Prostate gland (tissue), 2 donors: Measurements from ENCODE around the gene GCSAML. TPM values are rescaled to one million over a fixed set of nuclear protein-coding genes. Genes with fewer than 3 reads are reported as not detected.

Experiments
- DNase-seq: peaks from one replicate; pipeline ENCODE4 v3.0.0-alpha.2; 2019; ENCODE audit warnings: low spot score
- H3K27ac ChIP-seq, 2 donors: fragments of 200-600 bp; sonication (generic); 2 replicates each; pipeline ENCODE4 v1.5.1; 2017 to 2019
- H3K27me3 ChIP-seq: fragments of 200-600 bp; sonication (generic); replicated peaks from 2 replicates; pipeline ENCODE4 v1.5.1; 2019; ENCODE audit not compliant: insufficient read depth
- H3K36me3 ChIP-seq, 2 donors: fragments of 200-600 bp; sonication (generic); 1 replicate in 1 of 2; 2 replicates in 1 of 2; pipeline versions ENCODE4 v1.5.1 to v1.8.1; 2017 to 2019
- H3K4me1 ChIP-seq: fragments of 200-600 bp; sonication (generic); replicated peaks from 2 replicates; pipeline ENCODE4 v1.5.1; 2019
- H3K4me3 ChIP-seq, 2 donors: fragments of 200-600 bp; sonication (generic); 2 replicates each; pipeline ENCODE4 v1.5.1; 2017 to 2019
- H3K9me3 ChIP-seq: fragments of 200-600 bp; sonication (generic); 2 replicates; pipeline ENCODE4 v1.5.1; 2017
- POLR2A ChIP-seq: fragments of 450-650 bp; IDR thresholded peaks from one replicate; pipeline ENCODE4 v1.6.1; 2016; ENCODE audit warnings: antibody characterized with exemption, mild to moderate bottlenecking
- POLR2AphosphoS5 ChIP-seq: sonication (generic); formaldehyde crosslinking; IDR thresholded peaks from one replicate; pipeline ENCODE4 v1.6.1; 2017; ENCODE audit warnings: antibody characterized with exemption
- WGBS: methylation state at CpG from one replicate; pipeline ENCODE4 v1.1.5; 2018; 5-methylcytosine and 5-hydroxymethylcytosine counted together
- intact Hi-C: fragments of 100-400 bp; cut with DNase I; formaldehyde crosslinking; loops from one replicate; pipeline ENCODE4 v1.14.2; 2022
- small RNA-seq, 2 donors: library from RNA; depleted of rRNA; stranded (forward); fragments of <200 nt; gene quantifications; one replicate each; pipeline ENCODE3, GENCODE V24; 2016
- total RNA-seq, 2 donors: library from RNA; depleted of rRNA; stranded (reverse); fragments of >200 nt; gene quantifications; one replicate each; pipeline ENCODE4 v1.1.0, GENCODE V29; 2016
- TF ChIP-seq, protein P1 (sequence below), 4 experiments: fragments of 200-600 bp in 2 of 4; fragments of 450-650 bp in 2 of 4; sonication (generic) in 2 of 4; IDR thresholded peaks; 1 replicate in 3 of 4; 2 replicates in 1 of 4; pipeline ENCODE4 v1.5.1; 2016 to 2019; ENCODE audit warnings: antibody characterized with exemption in 4 of 4, mild to moderate bottlenecking in 2 of 4, moderate library complexity in 2 of 4

The GCSAML gene
- total RNA-seq, 2 donors from 2014 or later: 1.2 to 1.5 TPM

DNA sequence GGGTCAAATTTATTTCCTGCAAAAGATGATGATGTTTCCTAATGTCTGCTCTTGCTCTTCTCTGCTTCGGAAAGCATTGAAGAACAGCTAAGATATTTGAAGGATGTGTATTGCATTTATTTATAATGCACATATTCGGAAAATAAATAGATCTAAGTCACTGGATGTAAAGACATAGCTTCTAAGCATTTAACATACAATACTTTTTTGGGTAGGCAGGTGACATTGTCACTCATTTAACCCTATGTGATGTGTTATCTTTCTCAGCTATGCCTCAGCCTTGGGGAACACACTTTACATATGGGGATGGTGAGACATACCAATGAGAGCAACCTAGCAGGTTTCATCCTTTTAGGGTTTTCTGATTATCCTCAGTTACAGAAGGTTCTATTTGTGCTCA lies 39.1 kb downstream of the GCSAML start, which contains the start of gene OR2G2:
TSS of gene OR2G2 (plus strand) at position 301 of the 400 bp plus-strand sequence. CDS start at position 301, 0 bp downstream.
- no peak for DNase-seq
- intact Hi-C loops: no loop called here
- Histone ChIP-seq H3K9me3 (no peaks in the 10 kb centered on the region), H3K27me3 (no peaks in the 10 kb centered on the region), H3K27ac (no peak within 1 kb of the TSS), H3K4me1 (no peaks in the 10 kb centered on the region), H3K36me3 (no peaks in the 10 kb centered on the region), H3K4me3 (no peak within 1 kb of the TSS)
- WGBS: 96% methylated on average over 2 of the region's 2 CpGs
- TF ChIP-seq, protein P1, sequence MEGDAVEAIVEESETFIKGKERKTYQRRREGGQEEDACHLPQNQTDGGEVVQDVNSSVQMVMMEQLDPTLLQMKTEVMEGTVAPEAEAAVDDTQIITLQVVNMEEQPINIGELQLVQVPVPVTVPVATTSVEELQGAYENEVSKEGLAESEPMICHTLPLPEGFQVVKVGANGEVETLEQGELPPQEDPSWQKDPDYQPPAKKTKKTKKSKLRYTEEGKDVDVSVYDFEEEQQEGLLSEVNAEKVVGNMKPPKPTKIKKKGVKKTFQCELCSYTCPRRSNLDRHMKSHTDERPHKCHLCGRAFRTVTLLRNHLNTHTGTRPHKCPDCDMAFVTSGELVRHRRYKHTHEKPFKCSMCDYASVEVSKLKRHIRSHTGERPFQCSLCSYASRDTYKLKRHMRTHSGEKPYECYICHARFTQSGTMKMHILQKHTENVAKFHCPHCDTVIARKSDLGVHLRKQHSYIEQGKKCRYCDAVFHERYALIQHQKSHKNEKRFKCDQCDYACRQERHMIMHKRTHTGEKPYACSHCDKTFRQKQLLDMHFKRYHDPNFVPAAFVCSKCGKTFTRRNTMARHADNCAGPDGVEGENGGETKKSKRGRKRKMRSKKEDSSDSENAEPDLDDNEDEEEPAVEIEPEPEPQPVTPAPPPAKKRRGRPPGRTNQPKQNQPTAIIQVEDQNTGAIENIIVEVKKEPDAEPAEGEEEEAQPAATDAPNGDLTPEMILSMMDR (IDR thresholded peaks at IDR 0.05): no peak
- TF ChIP-seq POLR2A (no peak), POLR2AphosphoS5 (no peak)

GRCh38 chr1:247605286-247605685 lies 56.4 kb downstream of the GCSAML start, which contains the start of gene OR2G3:
OR2G3 (plus strand) TSS chr1:247605586; CDS start chr1:247605586, 0 bp downstream.
- no peak for TF ChIP-seq POLR2A
- TF ChIP-seq POLR2AphosphoS5: no peak
- TF ChIP-seq, protein P1 (IDR thresholded peaks at IDR 0.05): no peak
- WGBS: 77% methylated on average over 2 of the region's 2 CpGs
- no peak within 1 kb of the TSS for H3K4me3 ChIP-seq
- no peaks in the 10 kb centered on the region for H3K4me1 ChIP-seq
- H3K27ac ChIP-seq: no peak within 1 kb of the TSS
- H3K27me3 ChIP-seq: no peaks in the 10 kb centered on the region
- intact Hi-C loops: no loop called here
- no peaks in the 10 kb centered on the region for H3K36me3 ChIP-seq
- no peaks in the 10 kb centered on the region for H3K9me3 ChIP-seq
- no peak for DNase-seq

- WGBS: 26% methylated on average over 1 of the region's 1 CpG
- Histone ChIP-seq H3K36me3 (no peaks in the 10 kb centered on the region), H3K4me3 (no peak overlapping the region), H3K27me3 (no peaks in the 10 kb centered on the region), H3K4me1 (no peaks in the 10 kb centered on the region), H3K27ac (no peak overlapping the region), H3K9me3 (no peaks in the 10 kb centered on the region)
- DNase-seq: no peak
- intact Hi-C loops: no loop called here
- TF ChIP-seq POLR2A: no peak
- no peak for TF ChIP-seq POLR2AphosphoS5
Measured at GRCh38 chr1:247613405-247613804, 64.5 kb downstream of the GCSAML start.

GRCh38 chr1:247614625-247615024 lies 65.7 kb downstream of the GCSAML start:
- DNase-seq: no peak
- Histone ChIP-seq H3K4me1 (no peaks in the 10 kb centered on the region), H3K27me3 (no peaks in the 10 kb centered on the region), H3K9me3 (no peaks in the 10 kb centered on the region), H3K4me3 (no peak overlapping the region), H3K36me3 (no peaks in the 10 kb centered on the region), H3K27ac (no peak overlapping the region)
- intact Hi-C loops: no loop called here
- 81% methylated on average over 5 of the region's 5 CpGs for WGBS
- TF ChIP-seq, protein P1 (IDR thresholded peaks at IDR 0.05): no peak
- TF ChIP-seq POLR2AphosphoS5: no peak
- TF ChIP-seq POLR2A: no peak

Small RNAs within 50 kb of the gene (small RNA-seq; reads per million reads assigned to genes)
- gene RF00026: 0 reads per million in 2 donors

Other genes with a start within 250 kb of the GCSAML start
- gene ZNF496, start 217.3 kb upstream of the GCSAML start, total RNA-seq: 10 to 100 TPM; 32.1 to 68.2 TPM
- 1 to 10 TPM; 1.1 to 1.4 TPM for gene NLRP3, start 133.0 kb upstream of the GCSAML start, total RNA-seq
- gene OR2B11, start 91.0 kb upstream of the GCSAML start, total RNA-seq: not detected
- under 1 TPM in 1 of 2 donors, not detected in 1; 0.45 TPM for gene OR2C3, start 12.7 kb upstream of the GCSAML start, total RNA-seq
- gene OR2G2, start 39.2 kb downstream of the GCSAML start, total RNA-seq: not detected
- gene OR2G3, start 56.5 kb downstream of the GCSAML start, total RNA-seq: not detected
- gene OR13G1, start 130.6 kb downstream of the GCSAML start, total RNA-seq: not detected
- not detected for gene OR6F1, start 167.5 kb downstream of the GCSAML start, total RNA-seq
- under 1 TPM in 1 of 2 donors, not detected in 1; 0.91 TPM for gene OR14K1, start 189.5 kb downstream of the GCSAML start, total RNA-seq
- not detected for gene OR14A2, start 199.0 kb downstream of the GCSAML start, total RNA-seq
- not detected for gene OR1C1, start 211.4 kb downstream of the GCSAML start, total RNA-seq